GM19463 (cell line): ENCODE measurements around the gene WDR76.

Experiments
- ATAC-seq: cut with Tn5 transposase; IDR thresholded peaks from one replicate; pipeline ENCODE4 v1.9.1; 2021; ENCODE audit warnings: mild to moderate bottlenecking, moderate library complexity; ENCODE audit not compliant: unreplicated experiment

WDR76 gene

DNA sequence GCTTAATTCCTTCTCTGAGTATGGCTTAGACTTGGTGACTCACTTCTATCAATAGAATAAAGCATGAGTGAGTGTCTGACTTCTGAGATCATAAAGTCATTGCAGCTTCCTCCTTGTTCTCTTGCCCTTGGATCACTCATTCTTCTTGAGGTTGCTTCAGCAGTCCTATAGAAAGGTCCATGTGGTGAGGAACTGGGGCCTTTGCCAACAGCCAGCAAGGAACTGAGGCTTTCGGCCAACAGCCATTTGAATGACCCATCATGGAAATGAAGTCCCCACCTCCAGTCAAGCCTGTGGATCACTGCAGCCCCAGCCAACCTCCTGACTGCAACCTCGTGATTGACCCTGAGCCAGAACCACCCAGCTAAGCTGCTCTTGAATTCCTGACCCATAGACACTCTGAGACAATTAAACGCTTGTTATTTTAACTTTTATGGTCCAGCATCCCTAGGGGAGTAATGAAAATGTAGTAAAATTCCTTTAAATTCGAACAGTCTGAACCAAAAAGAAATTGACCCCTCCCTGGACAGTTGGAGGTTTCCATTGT lies 84.5 kb downstream of the WDR76 start:
- ATAC-seq = no peak

DNA sequence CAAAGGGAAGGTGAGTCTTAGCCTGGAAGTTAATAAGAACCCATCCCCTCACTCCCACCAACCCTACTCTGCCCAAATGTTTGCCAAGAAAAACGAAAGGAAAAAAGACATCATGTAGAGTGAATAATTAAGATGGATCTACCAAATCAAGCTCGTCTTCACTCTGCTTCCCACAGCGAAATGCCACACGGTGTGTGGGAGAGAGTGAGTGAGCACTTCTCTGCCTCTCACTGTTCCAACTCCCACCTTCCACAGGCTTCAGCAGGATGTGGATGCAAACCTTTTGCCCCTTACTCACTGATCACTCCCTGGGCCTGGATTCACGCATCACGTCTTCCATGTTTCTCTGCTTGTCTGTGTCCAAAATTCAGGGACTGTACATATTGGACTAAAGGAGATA lies 85.4 kb downstream of the WDR76 start:
- no peak for ATAC-seq

DNA sequence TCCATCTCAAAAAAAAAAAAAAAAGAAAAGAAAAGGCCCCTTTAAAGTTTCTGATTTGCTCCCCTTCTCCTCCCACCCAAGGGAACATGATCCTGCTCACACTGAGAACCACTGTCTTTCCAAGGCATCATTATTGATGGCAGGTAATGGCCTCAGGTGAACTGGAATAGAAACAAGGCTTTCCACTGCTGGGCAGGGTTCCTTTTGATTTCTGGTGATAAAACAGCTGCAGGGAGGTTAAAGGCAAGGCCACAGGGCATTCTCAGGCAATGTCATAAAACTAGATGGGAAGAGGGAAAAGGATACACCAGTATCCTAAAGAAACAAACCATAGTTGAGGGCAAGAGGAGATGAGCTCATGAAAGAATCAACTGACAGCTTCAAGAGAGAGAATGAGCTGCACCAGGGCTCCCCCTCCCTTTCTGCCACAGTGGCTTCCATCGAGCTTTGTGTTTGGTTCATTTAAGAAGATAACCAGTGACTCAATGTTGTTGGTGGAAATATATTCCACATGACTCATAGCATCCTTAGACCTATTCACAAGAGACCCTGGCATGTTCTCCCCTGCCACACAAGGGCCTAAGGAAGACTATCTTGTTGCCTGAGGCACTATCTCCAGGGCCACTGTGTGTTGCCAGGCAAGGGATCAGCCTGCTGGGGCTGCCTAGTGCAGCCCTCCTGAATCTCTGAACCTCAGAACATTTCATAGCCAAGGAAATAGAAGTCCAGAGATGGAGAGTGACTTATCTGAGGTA lies 86.4 kb downstream of the WDR76 start:
- ATAC-seq = no peak

DNA sequence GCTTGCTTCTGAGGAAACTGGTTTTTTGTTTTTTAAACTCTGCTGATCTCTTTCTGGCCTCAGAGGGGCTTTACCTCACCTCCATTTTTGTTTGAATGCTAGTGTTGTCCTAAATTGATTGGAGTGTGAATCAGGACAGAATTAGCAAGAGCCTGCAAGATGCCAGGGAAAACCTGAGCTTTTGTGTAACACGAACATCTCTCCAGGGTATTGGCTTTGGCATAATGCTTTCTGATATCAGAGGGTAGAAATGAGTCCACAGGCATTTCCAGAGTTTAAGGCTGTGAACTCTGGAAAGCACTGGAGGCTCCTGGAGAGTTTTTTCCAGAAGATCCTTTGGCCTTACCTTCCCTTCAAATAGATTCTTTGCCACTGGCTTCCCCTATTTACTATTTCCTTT lies 87.1 kb downstream of the WDR76 start:
- ATAC-seq = no peak

DNA sequence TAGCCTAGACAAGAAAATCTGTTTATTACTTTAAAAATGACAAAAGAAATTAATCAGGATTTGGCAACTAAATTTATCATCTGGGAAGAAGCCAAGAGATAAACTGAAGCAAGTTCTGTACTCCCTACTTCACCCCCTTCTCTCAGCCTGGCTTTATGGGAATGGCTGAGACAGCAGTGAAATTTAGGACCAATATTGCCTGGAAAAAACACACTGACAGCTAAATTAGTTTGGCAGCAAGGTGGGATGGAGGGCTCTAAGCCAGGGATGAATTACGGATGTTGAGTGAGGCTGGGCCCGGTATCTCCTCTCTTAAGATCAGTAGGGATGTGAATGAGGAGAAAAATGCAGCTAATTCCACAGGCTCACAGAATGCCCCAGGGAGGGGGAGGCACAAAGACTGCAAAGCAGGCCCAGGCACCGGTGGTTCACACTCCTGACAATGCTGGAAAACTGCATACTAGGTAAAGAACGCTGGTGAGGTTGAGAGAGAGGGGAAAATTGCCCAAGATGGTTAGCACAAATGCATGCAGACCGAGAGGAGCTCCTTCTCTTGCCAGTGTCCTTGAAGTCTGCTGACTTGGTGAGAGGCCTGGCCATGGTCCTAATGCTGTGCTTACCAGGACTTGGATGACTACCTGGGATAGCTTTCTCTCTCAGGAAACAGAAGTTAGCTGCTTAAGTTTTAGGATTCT lies 89.0 kb downstream of the WDR76 start:
- ATAC-seq = no peak

DNA sequence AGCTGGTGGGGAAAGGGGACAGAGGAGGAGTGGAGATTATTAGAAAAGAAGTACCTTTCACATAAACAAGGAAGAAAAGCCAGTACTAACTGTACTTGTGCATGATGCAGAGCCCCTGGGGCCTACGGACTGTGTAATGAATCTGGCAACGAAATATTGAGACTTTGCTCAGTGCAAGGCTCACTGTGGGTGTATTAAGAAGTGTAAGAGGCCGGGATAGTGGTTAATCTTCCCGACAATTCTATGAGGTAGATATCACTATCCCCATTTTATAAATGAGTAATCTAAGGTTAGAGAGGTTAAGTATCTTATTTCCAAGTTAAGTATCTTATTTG lies 89.5 kb downstream of the WDR76 start:
- no peak for ATAC-seq
